Mammary epithelial cell (primary cell): ENCODE data around the gene SEMA6A.

Experiments used
- CTCF ChIP-seq, 2 donors: IDR thresholded peaks in 1 of 2; conservative IDR thresholded peaks in 1 of 2; 2 replicates each; pipeline ENCODE4 v1.5.1; 2011 to 2012; ENCODE audit warnings: inconsistent platforms in 2 of 2, low read length in 2 of 2, mild to moderate bottlenecking in 2 of 2, control low read depth in 1 of 2, low read depth in 1 of 2; ENCODE audit not compliant: insufficient read depth in 1 of 2; ENCODE audit errors: extremely low read depth in 1 of 2
- EZH2 ChIP-seq: IDR thresholded peaks from 2 replicates; pipeline ENCODE4 v1.6.1; 2012; ENCODE audit warnings: low read length, inconsistent platforms, borderline replicate concordance

DNA sequence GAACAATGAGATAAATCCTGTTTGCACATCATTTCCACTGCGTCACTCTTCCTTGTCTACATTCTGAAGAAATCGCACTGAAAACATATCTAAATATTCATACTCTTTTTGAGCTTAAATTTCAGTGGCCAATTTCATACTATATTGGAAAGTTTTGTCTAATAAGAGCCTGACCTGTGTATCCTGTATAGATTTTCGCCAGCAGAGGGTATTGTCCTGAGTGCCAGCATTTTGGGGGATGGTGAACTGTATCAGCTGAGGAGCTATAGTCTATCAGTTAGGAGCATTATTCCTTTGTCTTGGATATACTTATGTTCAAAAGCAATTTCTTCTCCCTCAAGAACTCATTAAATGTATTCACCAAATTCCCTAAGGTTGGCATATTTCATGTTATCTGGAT lies 102.3 kb downstream of the SEMA6A start:
- TF ChIP-seq EZH2 (no peak), CTCF (conservative IDR thresholded peaks at IDR 0.05 in 1 of 2, IDR thresholded peaks at IDR 0.05 in 1 of 2; ENCODE audit: extremely low read depth in 1 of 2, insufficient read depth in 1 of 2, low read depth in 1 of 2, low read length in 2 of 2) (no peak)
